Mesenchymal stem cell (in vitro differentiated cells and primary cell): ENCODE results near the gene SETX.
A peak's percentile ranks its signal among the peaks of the same experiment; 100 is the strongest.

Experiments
- DNase-seq: peaks from one replicate; pipeline ENCODE4 v3.0.0-alpha.2; 2013
- H2AFZ ChIP-seq: one replicate; pipeline ENCODE4 v1.6.1; 2013; ENCODE audit warnings: low read depth, mild to moderate bottlenecking, control low read depth, inconsistent platforms, low read length, moderate library complexity
- H2AK5ac ChIP-seq: 2 replicates; pipeline ENCODE4 v1.6.1; 2013; ENCODE audit warnings: low read length, moderate library complexity, mild to moderate bottlenecking, inconsistent platforms; ENCODE audit not compliant: severe bottlenecking
- H2BK120ac ChIP-seq: one replicate; pipeline ENCODE4 v1.6.1; 2013; ENCODE audit warnings: low read depth, mild to moderate bottlenecking, inconsistent platforms, low read length, moderate library complexity
- H2BK12ac ChIP-seq, 2 experiments: one replicate each; pipeline ENCODE4 v1.6.1; 2013; ENCODE audit warnings: inconsistent platforms in 2 of 2, low read length in 2 of 2, mild to moderate bottlenecking in 2 of 2, moderate library complexity in 2 of 2, control low read depth in 1 of 2
- H2BK15ac ChIP-seq: one replicate; pipeline ENCODE4 v1.6.1; 2013; ENCODE audit warnings: mild to moderate bottlenecking, low read depth, inconsistent platforms; ENCODE audit not compliant: poor library complexity, severe bottlenecking
- H2BK5ac ChIP-seq: 2 replicates; pipeline ENCODE4 v1.6.1; 2013; ENCODE audit warnings: low read depth, mild to moderate bottlenecking, low read length, control low read depth, inconsistent platforms; ENCODE audit not compliant: poor library complexity, severe bottlenecking
- H3K14ac ChIP-seq, 2 experiments: one replicate each; pipeline ENCODE4 v1.6.1; 2013; ENCODE audit warnings: inconsistent platforms in 2 of 2, low read length in 2 of 2, control low read depth in 1 of 2, mild to moderate bottlenecking in 1 of 2, moderate library complexity in 1 of 2
- H3K18ac ChIP-seq, 2 experiments: one replicate each; pipeline ENCODE4 v1.6.1; 2013; ENCODE audit warnings: inconsistent platforms in 2 of 2, low read length in 2 of 2, control low read depth in 1 of 2, low read depth in 1 of 2, mild to moderate bottlenecking in 1 of 2
- H3K23ac ChIP-seq, 2 experiments: one replicate each; pipeline ENCODE4 v1.6.1; 2013; ENCODE audit warnings: inconsistent platforms in 2 of 2, low read length in 2 of 2, mild to moderate bottlenecking in 2 of 2, moderate library complexity in 2 of 2, control low read depth in 1 of 2
- H3K27ac ChIP-seq: 2 replicates; pipeline ENCODE4 v1.5.1; 2013; ENCODE audit warnings: mild to moderate bottlenecking, moderate library complexity, low read length, control low read depth, inconsistent platforms; ENCODE audit not compliant: poor library complexity, severe bottlenecking
- H3K27me3 ChIP-seq, 2 experiments: 2 replicates each; pipeline versions ENCODE4 v1.6.1 to v1.7.0; 2013; ENCODE audit warnings: low read length in 2 of 2, mild to moderate bottlenecking in 2 of 2, moderate library complexity in 2 of 2, control low read depth in 1 of 2, inconsistent platforms in 1 of 2; ENCODE audit not compliant: control insufficient read depth in 1 of 2, insufficient read depth in 1 of 2
- H3K36me3 ChIP-seq, 2 experiments: 2 replicates each; pipeline versions ENCODE4 v1.6.1 to v1.7.0; 2013; ENCODE audit warnings: low read length in 2 of 2, control low read depth in 1 of 2, inconsistent platforms in 1 of 2, low read depth in 1 of 2, mild to moderate bottlenecking in 1 of 2; ENCODE audit not compliant: insufficient read depth in 2 of 2, control insufficient read depth in 1 of 2
- H3K4ac ChIP-seq, 2 experiments: one replicate each; pipeline ENCODE4 v1.6.1; 2013; ENCODE audit warnings: inconsistent platforms in 2 of 2, low read length in 2 of 2, mild to moderate bottlenecking in 2 of 2, moderate library complexity in 2 of 2, control low read depth in 1 of 2, low read depth in 1 of 2
- H3K4me1 ChIP-seq: 2 replicates; pipeline ENCODE4 v1.6.1; 2013; ENCODE audit warnings: low read depth, low read length, control low read depth; ENCODE audit not compliant: control insufficient read depth, insufficient read depth
- H3K4me2 ChIP-seq: 2 replicates; pipeline ENCODE4 v1.6.1; 2013; ENCODE audit warnings: low read length, mild to moderate bottlenecking, inconsistent platforms; ENCODE audit not compliant: poor library complexity, severe bottlenecking
- H3K4me3 ChIP-seq, 2 experiments: 2 replicates each; pipeline versions ENCODE4 v1.5.1 to v1.7.0; 2013; ENCODE audit warnings: low read length in 2 of 2, mild to moderate bottlenecking in 2 of 2, control low read depth in 1 of 2, low read depth in 1 of 2; ENCODE audit not compliant: insufficient read depth in 1 of 2
- H3K79me1 ChIP-seq: replicated peaks from 2 replicates; pipeline ENCODE4 v1.6.1; 2013; ENCODE audit warnings: mild to moderate bottlenecking, control low read depth, low read length, inconsistent platforms; ENCODE audit not compliant: poor library complexity, severe bottlenecking
- H3K9ac ChIP-seq: 2 replicates; pipeline ENCODE4 v1.7.0; 2013; ENCODE audit warnings: mild to moderate bottlenecking, low read length, moderate library complexity
- H3K9me3 ChIP-seq: 2 replicates; pipeline ENCODE4 v1.7.0; 2013; ENCODE audit warnings: mild to moderate bottlenecking, low read length; ENCODE audit not compliant: control insufficient read depth
- H4K8ac ChIP-seq: one replicate; pipeline ENCODE4 v1.6.1; 2013; ENCODE audit warnings: inconsistent platforms, mild to moderate bottlenecking, low read length, moderate library complexity
- H4K91ac ChIP-seq: one replicate; pipeline ENCODE4 v1.6.1; 2013; ENCODE audit warnings: mild to moderate bottlenecking, low read length, inconsistent platforms
- WGBS: methylation state at CpG from one replicate; pipeline ENCODE4 v1.1.7; 2013; ENCODE audit warnings: mixed read lengths; 5-methylcytosine and 5-hydroxymethylcytosine counted together

The SETX gene

DNA sequence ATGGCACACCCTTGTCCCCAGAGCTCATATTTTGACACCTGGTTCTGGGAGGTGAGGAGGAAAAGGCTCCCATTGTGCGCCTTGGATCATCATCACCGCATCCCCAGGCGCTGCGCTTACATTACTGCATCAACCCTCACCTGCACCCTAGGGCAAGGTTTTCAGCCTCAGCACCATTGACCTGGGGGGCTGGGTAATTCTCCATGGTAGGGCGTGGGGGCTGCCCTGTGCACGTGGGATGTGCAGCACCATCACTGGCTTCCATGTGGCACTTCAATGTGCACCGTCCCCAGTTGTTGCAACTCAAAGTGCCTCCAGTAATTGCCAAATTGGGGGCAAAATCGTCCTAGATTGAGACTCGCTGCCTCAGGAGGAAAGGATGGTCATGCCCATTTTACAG lies 109.3 kb downstream of the SETX start:
- no peak overlapping the region for H2BK120ac ChIP-seq
- no peaks in the 10 kb centered on the region for H3K9me3 ChIP-seq
- no peak for DNase-seq
- H4K8ac ChIP-seq = no peak overlapping the region
- H3K4ac ChIP-seq = no peak overlapping the region
- H2AK5ac ChIP-seq = no peak overlapping the region
- H3K4me1 ChIP-seq = peaks cover 46% of the 10 kb centered on the region
- H4K91ac ChIP-seq = no peak overlapping the region
- H3K36me3 ChIP-seq = no peaks in the 10 kb centered on the region
- H2BK15ac ChIP-seq = no peak overlapping the region
- no peak overlapping the region for H3K14ac ChIP-seq
- no peak overlapping the region for H2BK5ac ChIP-seq
- no peak overlapping the region for H2AFZ ChIP-seq
- H3K27ac ChIP-seq = no peak overlapping the region
- H3K23ac ChIP-seq = no peak overlapping the region
- no peak overlapping the region for H3K4me3 ChIP-seq
- no peak overlapping the region for H3K18ac ChIP-seq
- no peak overlapping the region for H3K4me2 ChIP-seq
- no peaks in the 10 kb centered on the region for H3K79me1 ChIP-seq
- H2BK12ac ChIP-seq = no peak overlapping the region
- peaks cover 11 to 76% of the 10 kb centered on the region in 2 experiments for H3K27me3 ChIP-seq
- H3K9ac ChIP-seq = no peak overlapping the region
- WGBS = 92% methylated on average over 9 of the region's 9 CpGs

DNA sequence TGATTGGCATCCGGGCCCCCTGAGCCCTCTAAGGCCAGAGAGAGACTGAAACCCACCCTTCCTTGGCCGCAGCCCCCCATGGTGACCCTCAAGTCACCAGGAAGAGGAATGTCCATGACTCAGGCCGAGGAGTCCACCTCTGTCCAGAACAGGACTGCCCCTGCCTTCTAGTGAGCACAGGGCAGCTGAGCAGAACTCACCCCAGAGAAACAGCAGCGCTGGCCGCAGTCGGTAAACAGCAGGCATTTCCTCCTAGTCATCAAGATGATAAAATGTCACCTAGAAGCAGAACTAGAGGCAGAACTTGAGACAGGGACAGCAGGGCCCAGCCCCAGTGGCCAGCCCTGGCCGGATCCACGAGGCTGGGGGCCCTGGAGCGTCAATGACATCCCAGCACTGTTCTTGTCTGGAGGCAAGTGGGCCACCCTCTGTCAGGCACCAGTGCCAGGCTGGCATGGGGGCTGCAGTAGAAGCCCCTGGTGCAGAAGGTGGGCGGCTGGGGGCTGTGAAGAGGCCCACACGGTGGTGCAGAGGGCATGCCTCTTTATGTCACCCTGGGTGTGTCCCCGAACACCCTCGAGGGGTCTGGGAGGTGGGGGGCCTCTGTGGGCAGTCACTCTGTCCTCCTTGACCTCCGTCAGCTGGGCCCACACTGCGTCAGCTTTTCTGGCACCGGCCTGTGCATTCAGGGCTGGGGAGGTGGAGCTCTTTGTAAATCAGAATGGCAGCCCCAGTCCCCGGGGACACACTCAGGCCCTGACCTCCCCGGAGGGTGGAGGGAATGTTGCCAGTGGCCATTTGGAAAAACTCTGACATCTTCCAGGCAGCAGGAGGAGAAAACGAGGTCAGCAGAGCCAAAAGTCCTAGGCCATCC lies 110.0 kb downstream of the SETX start:
- no peak overlapping the region for H4K91ac ChIP-seq
- H2AK5ac ChIP-seq = no peak overlapping the region
- H2AFZ ChIP-seq = no peak overlapping the region
- no peaks in the 10 kb centered on the region for H3K9me3 ChIP-seq
- H3K18ac ChIP-seq = peak overlapping the region in 1 of 2 experiments; percentile 0
- H3K27me3 ChIP-seq = peaks cover 17 to 78% of the 10 kb centered on the region in 2 experiments
- no peak overlapping the region for H2BK120ac ChIP-seq
- H3K4me2 ChIP-seq = no peak overlapping the region
- H2BK12ac ChIP-seq = no peak overlapping the region
- H3K36me3 ChIP-seq = no peaks in the 10 kb centered on the region
- H3K4me3 ChIP-seq = no peak overlapping the region
- H3K14ac ChIP-seq = no peak overlapping the region
- no peak overlapping the region for H3K23ac ChIP-seq
- H3K4ac ChIP-seq = no peak overlapping the region
- peaks cover 47% of the 10 kb centered on the region for H3K4me1 ChIP-seq
- no peak overlapping the region for H3K9ac ChIP-seq
- peak; percentile 27 for DNase-seq
- H4K8ac ChIP-seq = peak overlapping the region; percentile 19
- H2BK5ac ChIP-seq = no peak overlapping the region
- 42% methylated on average over 18 of the region's 19 CpGs for WGBS
- no peak overlapping the region for H2BK15ac ChIP-seq
- no peaks in the 10 kb centered on the region for H3K79me1 ChIP-seq
- H3K27ac ChIP-seq = peak overlapping the region; percentile 29

DNA sequence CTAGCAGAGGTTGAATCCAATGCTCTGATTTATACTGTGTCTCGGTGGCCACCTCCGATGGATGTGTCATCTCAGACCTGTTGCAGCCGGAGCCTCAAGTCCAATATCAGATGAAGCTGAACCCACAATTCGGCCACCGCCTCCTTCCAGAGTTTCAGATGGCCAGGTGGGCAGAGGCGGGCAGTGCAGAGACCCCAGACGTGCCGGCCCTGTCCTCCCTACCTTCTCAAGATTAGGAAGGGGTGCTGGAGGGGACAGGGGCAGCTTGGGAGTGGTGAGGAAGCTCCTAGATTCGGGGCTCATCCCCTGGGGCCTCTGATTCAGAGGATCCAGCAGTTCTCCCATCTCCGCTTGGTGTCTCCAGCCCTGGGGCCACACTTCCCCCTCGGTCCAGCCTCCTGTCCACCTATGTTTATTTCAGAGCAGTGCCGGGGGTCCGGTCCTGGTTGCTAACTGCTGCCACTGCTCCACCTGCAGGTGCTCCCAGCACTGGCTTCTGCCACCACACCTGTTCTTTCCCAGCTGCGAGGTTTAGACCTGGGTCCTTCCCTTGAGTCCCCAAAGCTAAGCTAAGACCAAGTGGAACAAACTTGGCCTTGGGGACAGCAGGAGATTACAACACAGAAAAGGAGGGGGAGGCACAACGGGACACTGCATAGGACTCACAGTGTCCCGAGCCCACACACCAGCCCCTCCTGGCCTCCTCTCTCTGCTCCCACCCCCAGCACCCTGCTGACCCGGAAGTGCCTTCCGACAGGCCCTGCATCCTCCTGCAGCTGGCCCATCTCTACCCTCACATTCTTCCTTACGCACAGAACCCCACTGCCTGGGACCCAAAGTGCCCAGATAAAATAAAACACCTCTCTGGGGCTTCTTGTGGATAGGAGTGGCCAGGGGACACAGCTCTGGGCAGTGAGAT lies 111.4 kb downstream of the SETX start:
- H3K23ac ChIP-seq = no peak overlapping the region
- H2BK12ac ChIP-seq = no peak overlapping the region
- H2BK5ac ChIP-seq = no peak overlapping the region
- H3K9me3 ChIP-seq = no peaks in the 10 kb centered on the region
- peaks cover 27 to 83% of the 10 kb centered on the region in 2 experiments for H3K27me3 ChIP-seq
- no peak for DNase-seq
- H3K4ac ChIP-seq = no peak overlapping the region
- no peak overlapping the region for H3K4me2 ChIP-seq
- H2BK120ac ChIP-seq = no peak overlapping the region
- no peak overlapping the region for H3K18ac ChIP-seq
- no peak overlapping the region for H2BK15ac ChIP-seq
- WGBS = 80% methylated on average over 18 of the region's 19 CpGs
- H4K91ac ChIP-seq = no peak overlapping the region
- H3K79me1 ChIP-seq = no peaks in the 10 kb centered on the region
- H3K4me3 ChIP-seq = no peak overlapping the region
- no peak overlapping the region for H2AFZ ChIP-seq
- H4K8ac ChIP-seq = no peak overlapping the region
- no peak overlapping the region for H2AK5ac ChIP-seq
- no peaks in the 10 kb centered on the region for H3K36me3 ChIP-seq
- peaks cover 53% of the 10 kb centered on the region for H3K4me1 ChIP-seq
- H3K14ac ChIP-seq = no peak overlapping the region
- H3K9ac ChIP-seq = no peak overlapping the region
- H3K27ac ChIP-seq = no peak overlapping the region

DNA sequence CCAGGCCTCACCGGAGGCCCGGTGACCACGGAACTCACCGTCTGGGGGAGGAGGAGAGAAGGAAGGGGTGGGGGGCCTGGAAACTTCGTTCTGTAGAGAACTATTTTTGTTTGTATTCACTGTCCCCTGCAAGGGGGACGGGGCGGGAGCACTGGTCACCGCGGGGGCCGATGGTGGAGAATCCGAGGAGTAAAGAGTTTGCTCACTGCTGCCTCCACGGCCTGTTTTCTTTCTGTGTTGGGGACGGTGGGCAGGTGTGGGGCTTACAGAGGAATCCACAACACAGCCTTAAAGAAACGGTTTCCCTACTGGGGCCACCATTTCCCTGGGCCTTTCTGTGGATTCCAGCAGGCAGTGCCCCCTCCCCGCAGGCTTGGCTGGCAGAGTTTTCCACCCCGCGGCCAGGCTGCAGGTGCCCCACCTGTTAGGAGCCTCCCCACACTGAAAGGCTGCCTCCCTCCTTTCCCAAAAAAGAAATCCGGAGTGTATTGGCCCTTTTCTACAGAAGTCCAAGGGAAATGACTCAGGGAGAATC lies 112.1 kb downstream of the SETX start:
- Histone ChIP-seq H3K9me3 (no peaks in the 10 kb centered on the region), H4K91ac (no peak overlapping the region)
- WGBS = 9% methylated on average over 18 of the region's 18 CpGs

More for the DNA sequence above, 112.1 kb downstream of the SETX start:
- Histone ChIP-seq H3K9ac (peak overlapping the region; percentile 38), H2BK120ac (no peak overlapping the region), H3K79me1 (no peaks in the 10 kb centered on the region), H3K23ac (no peak overlapping the region), H3K4me2 (peak overlapping the region; percentile 95), H3K4me3 (peak overlapping the region; percentile 59 to 73), H3K27ac (no peak overlapping the region), H3K18ac (peak overlapping the region in 1 of 2 experiments; percentile 49), H2AK5ac (no peak overlapping the region), H2BK15ac (no peak overlapping the region), H3K14ac (no peak overlapping the region), H4K8ac (peak overlapping the region; percentile 42), H3K36me3 (no peaks in the 10 kb centered on the region), H2AFZ (peak overlapping the region; percentile 21), H3K4ac (no peak overlapping the region), H2BK5ac (no peak overlapping the region), H2BK12ac (no peak overlapping the region), H3K4me1 (peaks cover 53% of the 10 kb centered on the region), H3K27me3 (peaks cover 28 to 82% of the 10 kb centered on the region in 2 experiments)
- peak; percentile 22 for DNase-seq
